ENCODE results near the gene GPR171.

GPR171 gene

GRCh38 chr3:151213151-151213550, 10.1 kb upstream of the GPR171 start:
- DNase-seq: no peak

- DNase-seq: no peak
These were observed 7.8 kb upstream of the GPR171 start for GRCh38 chr3:151210676-151211381.

- DNase-seq: no peak
These were observed 6.6 kb upstream of the GPR171 start for GRCh38 chr3:151209654-151210053.

- no peak for DNase-seq
These were observed 3.2 kb upstream of the GPR171 start for GRCh38 chr3:151206201-151206600.

- no peak for DNase-seq
These were observed 2.5 kb upstream of the GPR171 start for GRCh38 chr3:151205482-151205881.

GRCh38 chr3:151204530-151205402, 1.8 kb upstream of the GPR171 start:
- no peak for DNase-seq

GRCh38 chr3:151201051-151201730, 1.8 kb downstream of the GPR171 start:
- no peak for DNase-seq

GRCh38 chr3:151200586-151200985, 2.4 kb downstream of the GPR171 start:
- DNase-seq: no peak

- no peak for DNase-seq
These were observed 3.2 kb downstream of the GPR171 start for GRCh38 chr3:151199554-151200438.

- DNase-seq: no peak
These were observed 4.2 kb downstream of the GPR171 start for GRCh38 chr3:151198849-151199248.

- DNase-seq: no peak
These were observed 4.8 kb downstream of the GPR171 start for GRCh38 chr3:151197981-151198767.

- DNase-seq: no peak
These were observed 5.8 kb downstream of the GPR171 start for GRCh38 chr3:151197228-151197627.

- no peak for DNase-seq
These were observed 6.6 kb downstream of the GPR171 start for GRCh38 chr3:151196434-151196833.

- no peak for DNase-seq
These were observed 7.2 kb downstream of the GPR171 start for GRCh38 chr3:151195826-151196225.

GRCh38 chr3:151192545-151192944, 10.5 kb downstream of the GPR171 start:
- no peak for DNase-seq

GRCh38 chr3:151191095-151191494, 11.9 kb downstream of the GPR171 start:
- no peak for DNase-seq

- no peak for DNase-seq
These were observed 19.7 kb downstream of the GPR171 start for GRCh38 chr3:151183265-151183671.

- DNase-seq: no peak
These were observed 20.5 kb downstream of the GPR171 start for GRCh38 chr3:151182349-151183079.

- no peak for DNase-seq
These were observed 24.7 kb downstream of the GPR171 start for GRCh38 chr3:151178208-151178845.

GRCh38 chr3:151175952-151176351, 27.1 kb downstream of the GPR171 start:
- no peak for DNase-seq
